ENCODE measurements around the gene ATP5F1E. TPM values are rescaled to one million over a fixed set of nuclear protein-coding genes. Genes with fewer than 3 reads are reported as not detected.

The ATP5F1E gene
- total RNA-seq, 6 donors from 2014 or later = 18.9 to 75.0 (median 32.3) TPM

DNA sequence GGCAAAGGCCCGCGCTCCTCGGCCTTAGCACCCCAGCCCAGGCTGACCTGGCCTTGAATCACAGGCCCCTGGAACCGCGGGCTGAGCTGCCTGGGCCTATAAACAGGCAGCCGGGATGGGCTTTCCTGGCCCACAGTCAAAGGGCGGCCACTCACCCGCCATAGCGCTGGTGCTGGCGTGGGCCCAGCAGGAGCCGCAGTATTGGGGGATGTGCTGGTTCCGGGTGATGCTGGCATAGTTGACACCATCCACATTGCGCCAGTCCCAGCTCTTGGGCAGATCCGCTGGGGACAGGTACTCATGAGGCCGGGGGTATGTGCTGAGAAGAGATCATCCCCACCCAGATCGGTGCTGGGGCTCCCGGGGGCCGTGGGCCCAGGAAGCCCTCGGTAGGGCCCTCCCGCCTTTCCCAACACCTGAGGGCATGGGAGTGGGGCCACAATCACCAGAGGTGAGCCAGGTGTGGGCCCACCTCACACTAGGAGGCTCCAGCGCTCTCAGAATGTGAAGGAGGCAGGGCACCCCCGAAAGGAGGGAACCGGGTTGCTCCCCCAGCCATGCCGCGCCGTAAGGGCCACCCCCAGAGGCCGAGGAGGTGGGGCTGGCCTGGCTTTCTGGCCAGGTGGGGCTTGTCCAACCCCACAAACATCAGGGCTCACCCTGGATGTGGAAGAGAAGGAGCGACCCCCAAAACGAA, 25.8 kb downstream of the ATP5F1E start:
- Histone ChIP-seq H3K27me3 (no peaks in the 10 kb centered on the region), H3K27ac (peak overlapping the region; percentile 86 to 95 (median 92)), H3K4me3 (peak overlapping the region; percentile 69 to 89 (median 78)), H3K36me3 (peaks cover 2 to 20% (median 10%) of the 10 kb centered on the region in 4 donors), H3K4me1 (peaks cover 46 to 56% (median 53%) of the 10 kb centered on the region in 4 donors), H3K9me3 (no peaks in the 10 kb centered on the region)
- WGBS, 2 donors = 19 to 38% methylated on average over 13 to 23 of the region's 29 CpGs
- no peak for TF ChIP-seq POLR2AphosphoS5 (IDR thresholded peaks at IDR 0.05)
- no peak for TF ChIP-seq EP300 (IDR thresholded peaks at IDR 0.05)
- TF ChIP-seq POLR2A (IDR thresholded peaks at IDR 0.05) = peak in 1 of 4 donors; percentile 16
- TF ChIP-seq, protein P1, sequence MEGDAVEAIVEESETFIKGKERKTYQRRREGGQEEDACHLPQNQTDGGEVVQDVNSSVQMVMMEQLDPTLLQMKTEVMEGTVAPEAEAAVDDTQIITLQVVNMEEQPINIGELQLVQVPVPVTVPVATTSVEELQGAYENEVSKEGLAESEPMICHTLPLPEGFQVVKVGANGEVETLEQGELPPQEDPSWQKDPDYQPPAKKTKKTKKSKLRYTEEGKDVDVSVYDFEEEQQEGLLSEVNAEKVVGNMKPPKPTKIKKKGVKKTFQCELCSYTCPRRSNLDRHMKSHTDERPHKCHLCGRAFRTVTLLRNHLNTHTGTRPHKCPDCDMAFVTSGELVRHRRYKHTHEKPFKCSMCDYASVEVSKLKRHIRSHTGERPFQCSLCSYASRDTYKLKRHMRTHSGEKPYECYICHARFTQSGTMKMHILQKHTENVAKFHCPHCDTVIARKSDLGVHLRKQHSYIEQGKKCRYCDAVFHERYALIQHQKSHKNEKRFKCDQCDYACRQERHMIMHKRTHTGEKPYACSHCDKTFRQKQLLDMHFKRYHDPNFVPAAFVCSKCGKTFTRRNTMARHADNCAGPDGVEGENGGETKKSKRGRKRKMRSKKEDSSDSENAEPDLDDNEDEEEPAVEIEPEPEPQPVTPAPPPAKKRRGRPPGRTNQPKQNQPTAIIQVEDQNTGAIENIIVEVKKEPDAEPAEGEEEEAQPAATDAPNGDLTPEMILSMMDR (IDR thresholded peaks at IDR 0.05) = peak in 1 of 6 experiments; percentile 4
- ATAC-seq (ENCODE audit: low FRiP score in 2 of 2) (peak in 1 of 2 donors; percentile 9), DNase-seq (peak; percentile 28 to 85)

DNA sequence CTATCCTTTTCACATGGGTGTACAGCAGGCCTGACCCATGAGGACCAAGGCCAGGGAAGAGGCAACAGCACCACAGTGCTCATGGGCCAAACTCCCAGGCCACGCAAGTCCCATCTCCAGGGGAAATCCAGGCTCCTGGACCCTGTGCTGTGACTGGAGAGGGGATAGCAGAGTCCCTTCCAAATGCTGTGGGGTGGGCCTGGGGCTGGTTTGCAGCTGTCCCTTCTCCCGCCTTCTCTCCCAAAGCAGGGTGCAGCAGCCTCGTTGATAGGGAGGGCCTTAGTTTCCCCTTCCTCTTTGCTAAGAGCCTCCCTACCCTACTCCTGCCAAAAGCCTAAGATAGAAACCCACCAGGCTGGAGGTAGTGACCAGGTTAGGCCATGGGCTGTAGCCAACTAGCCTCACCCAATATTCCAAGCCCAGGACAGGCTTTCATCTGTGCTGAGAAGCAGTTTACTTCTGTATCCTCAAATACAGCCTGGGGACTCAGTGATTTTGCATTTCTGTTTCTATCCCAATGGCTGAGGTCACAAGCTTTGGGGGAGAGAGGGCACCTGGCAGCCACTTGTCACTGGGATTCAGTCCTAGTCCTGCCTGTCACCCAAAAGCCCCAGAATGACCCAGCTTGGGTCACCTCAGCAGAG, 26.5 kb downstream of the ATP5F1E start:
- Histone ChIP-seq H3K4me1 (peaks cover 40 to 49% (median 46%) of the 10 kb centered on the region in 4 donors), H3K27me3 (no peaks in the 10 kb centered on the region), H3K27ac (peak overlapping the region; percentile 86 to 95 (median 92)), H3K4me3 (peak overlapping the region; percentile 69 to 89 (median 78)), H3K36me3 (peaks cover 6 to 26% (median 17%) of the 10 kb centered on the region in 4 donors), H3K9me3 (no peaks in the 10 kb centered on the region)
- TF ChIP-seq POLR2A (IDR thresholded peaks at IDR 0.05) (no peak), POLR2AphosphoS5 (IDR thresholded peaks at IDR 0.05) (no peak), EP300 (IDR thresholded peaks at IDR 0.05) (no peak)
- TF ChIP-seq, protein P1 (IDR thresholded peaks at IDR 0.05) = no peak
- ATAC-seq (ENCODE audit: low FRiP score in 2 of 2) (no peak), DNase-seq (no peak)
- 43 to 73% methylated on average over 1 to 3 of the region's 3 CpGs for WGBS, 2 donors

DNA sequence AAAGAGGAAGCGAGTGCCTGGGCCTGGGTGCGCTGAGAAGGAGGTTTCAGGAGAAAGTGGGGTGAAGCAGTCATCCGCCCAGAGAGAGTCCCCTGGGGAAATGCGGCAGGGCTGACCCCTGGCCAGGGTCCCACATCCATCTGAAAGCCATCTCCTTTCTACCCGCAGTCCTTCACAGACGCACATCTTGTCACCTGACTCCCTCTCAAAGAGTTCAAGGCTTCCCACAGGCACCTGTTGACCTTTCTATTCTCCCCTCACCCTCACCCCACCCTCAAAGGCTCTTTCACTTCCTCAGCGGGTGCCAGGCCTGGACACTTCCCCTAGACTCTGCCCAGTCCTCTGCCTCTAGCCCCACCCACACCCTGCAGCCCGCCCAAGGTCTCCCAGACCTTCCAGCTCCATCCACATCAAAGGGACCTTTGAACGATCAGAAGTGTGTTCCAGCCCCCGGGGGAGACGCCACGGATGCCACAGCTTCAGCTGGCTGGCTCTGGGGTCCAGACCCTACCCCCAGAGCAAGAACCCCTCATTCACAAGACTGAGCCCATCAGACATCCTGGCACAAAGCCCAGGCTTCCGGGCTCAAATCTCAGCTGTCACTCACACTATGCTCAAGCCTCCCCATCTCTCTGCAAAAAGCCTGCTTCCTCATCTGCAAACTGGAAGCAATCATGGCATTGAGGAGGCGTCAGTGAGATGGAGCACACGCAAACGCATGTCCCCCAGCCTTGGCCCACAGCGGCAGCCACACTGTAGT, 27.2 kb downstream of the ATP5F1E start:
- Histone ChIP-seq H3K4me3 (peak overlapping the region in 3 of 4 donors; percentile 69 to 89 (median 76)), H3K4me1 (peaks cover 33 to 42% (median 39%) of the 10 kb centered on the region in 4 donors), H3K27me3 (no peaks in the 10 kb centered on the region), H3K36me3 (peaks cover 6 to 34% (median 24%) of the 10 kb centered on the region in 4 donors), H3K27ac (peak overlapping the region; percentile 86 to 95 (median 92)), H3K9me3 (no peaks in the 10 kb centered on the region)
- WGBS, 2 donors = 24 to 28% methylated on average over 13 to 17 of the region's 17 CpGs
- TF ChIP-seq POLR2A (IDR thresholded peaks at IDR 0.05) (peak in 1 of 4 donors; percentile 48), EP300 (IDR thresholded peaks at IDR 0.05) (no peak), POLR2AphosphoS5 (IDR thresholded peaks at IDR 0.05) (no peak)
- TF ChIP-seq, protein P1 (IDR thresholded peaks at IDR 0.05) = no peak
- ATAC-seq (ENCODE audit: low FRiP score in 2 of 2) (peak; percentile 69 to 83), DNase-seq (peak; percentile 54 to 83)

DNA sequence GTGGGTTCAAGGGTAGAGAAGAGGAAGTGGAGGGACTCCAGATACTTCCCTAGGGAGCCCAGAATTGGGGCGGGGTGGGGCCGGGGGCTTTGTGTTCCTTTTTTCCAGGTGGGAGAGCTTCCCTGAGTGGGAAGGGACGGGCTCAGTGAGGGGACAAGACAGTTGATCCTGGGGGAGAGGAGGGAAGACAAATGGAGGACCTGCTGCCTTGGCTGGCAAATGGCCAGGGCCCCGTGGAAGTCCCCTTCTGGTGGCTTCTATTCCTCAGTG, 27.7 kb downstream of the ATP5F1E start:
- 53 to 62% methylated on average over 4 of the region's 4 CpGs for WGBS, 2 donors
- Histone ChIP-seq H3K36me3 (peaks cover 9 to 39% (median 28%) of the 10 kb centered on the region in 4 donors), H3K27me3 (no peaks in the 10 kb centered on the region), H3K4me3 (peak overlapping the region in 3 of 4 donors; percentile 69 to 89 (median 76)), H3K9me3 (no peaks in the 10 kb centered on the region), H3K4me1 (peaks cover 32 to 40% (median 35%) of the 10 kb centered on the region in 4 donors), H3K27ac (peak overlapping the region; percentile 86 to 95 (median 92))
- TF ChIP-seq POLR2AphosphoS5 (IDR thresholded peaks at IDR 0.05) (no peak), EP300 (IDR thresholded peaks at IDR 0.05) (no peak), POLR2A (IDR thresholded peaks at IDR 0.05) (no peak)
- TF ChIP-seq, protein P1 (IDR thresholded peaks at IDR 0.05) = no peak
- DNase-seq = peak; percentile 17 to 68
- ATAC-seq (ENCODE audit: low FRiP score in 2 of 2) = no peak

All from upper lobe of left lung (tissue), 6 donors.